Transverse colon (tissue), 4 donors: Measurements from ENCODE around the gene JCHAIN.

ENCODE experiments used
- EP300 ChIP-seq: sonication (generic); formaldehyde crosslinking; IDR thresholded peaks from one replicate; pipeline ENCODE4 v1.6.1; 2017; ENCODE audit warnings: antibody characterized with exemption, low read depth
- POLR2A ChIP-seq: fragments of 450-650 bp; IDR thresholded peaks from one replicate; pipeline ENCODE4 v1.6.1; 2016; ENCODE audit warnings: antibody characterized with exemption, mild to moderate bottlenecking, moderate library complexity
- POLR2AphosphoS5 ChIP-seq, 3 donors: sonication (generic); formaldehyde crosslinking; IDR thresholded peaks; one replicate each; pipeline ENCODE4 v1.6.1; 2016; ENCODE audit warnings: antibody characterized with exemption in 3 of 3
- TF ChIP-seq, protein P1 (sequence below), 5 experiments: fragments of 200-600 bp in 3 of 5; fragments of 450-650 bp in 2 of 5; sonication (generic) in 3 of 5; IDR thresholded peaks; 1 replicate in 2 of 5; 2 replicates in 3 of 5; pipeline ENCODE4 v1.5.1; 2016 to 2017; ENCODE audit warnings: antibody characterized with exemption in 5 of 5, inconsistent platforms in 3 of 5, mild to moderate bottlenecking in 2 of 5, moderate library complexity in 1 of 5

DNA sequence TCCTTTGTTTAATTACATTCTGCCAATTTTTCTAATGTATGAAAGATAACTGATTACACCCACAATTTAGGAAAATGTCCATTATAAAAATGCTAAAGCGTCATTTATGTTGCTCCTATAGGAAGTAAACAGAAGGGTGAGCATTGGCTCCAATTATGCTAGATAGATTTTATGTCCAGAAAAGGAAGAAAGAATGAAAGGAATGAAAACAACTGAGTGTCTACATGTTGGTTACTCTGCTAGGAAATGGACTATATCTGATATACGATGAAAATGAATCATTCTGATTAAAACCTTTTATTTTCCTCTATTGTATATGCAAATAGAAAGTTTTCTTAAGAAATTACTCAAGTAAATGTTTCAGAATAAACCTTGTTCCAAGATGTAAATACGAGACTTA is 36.1 kb downstream of the JCHAIN start:
- TF ChIP-seq POLR2AphosphoS5 (IDR thresholded peaks at IDR 0.05) (no peak), POLR2A (no peak), EP300 (no peak)
- TF ChIP-seq, protein P1, sequence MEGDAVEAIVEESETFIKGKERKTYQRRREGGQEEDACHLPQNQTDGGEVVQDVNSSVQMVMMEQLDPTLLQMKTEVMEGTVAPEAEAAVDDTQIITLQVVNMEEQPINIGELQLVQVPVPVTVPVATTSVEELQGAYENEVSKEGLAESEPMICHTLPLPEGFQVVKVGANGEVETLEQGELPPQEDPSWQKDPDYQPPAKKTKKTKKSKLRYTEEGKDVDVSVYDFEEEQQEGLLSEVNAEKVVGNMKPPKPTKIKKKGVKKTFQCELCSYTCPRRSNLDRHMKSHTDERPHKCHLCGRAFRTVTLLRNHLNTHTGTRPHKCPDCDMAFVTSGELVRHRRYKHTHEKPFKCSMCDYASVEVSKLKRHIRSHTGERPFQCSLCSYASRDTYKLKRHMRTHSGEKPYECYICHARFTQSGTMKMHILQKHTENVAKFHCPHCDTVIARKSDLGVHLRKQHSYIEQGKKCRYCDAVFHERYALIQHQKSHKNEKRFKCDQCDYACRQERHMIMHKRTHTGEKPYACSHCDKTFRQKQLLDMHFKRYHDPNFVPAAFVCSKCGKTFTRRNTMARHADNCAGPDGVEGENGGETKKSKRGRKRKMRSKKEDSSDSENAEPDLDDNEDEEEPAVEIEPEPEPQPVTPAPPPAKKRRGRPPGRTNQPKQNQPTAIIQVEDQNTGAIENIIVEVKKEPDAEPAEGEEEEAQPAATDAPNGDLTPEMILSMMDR (IDR thresholded peaks at IDR 0.05) = no peak
